ENCODE results near the gene LRRC61. TPM values are rescaled to one million over a fixed set of nuclear protein-coding genes. Genes with fewer than 3 reads are reported as not detected.
"Not testable (repeated sequence)": the region's sequence is repeated elsewhere in the genome, so short reads cannot be mapped to it uniquely, and the experiment has no call there.

Gene LRRC61
- total RNA-seq, 1 donor from 2014 or later: 70.8 TPM

GRCh38 chr7:150313870-150314269 is 9.3 kb upstream of the LRRC61 start:
- H3K36me3 ChIP-seq (ENCODE audit: control insufficient read depth, insufficient read depth, low read length): peaks cover 2% of the 10 kb centered on the region
- TF ChIP-seq CTCF (IDR thresholded peaks at IDR 0.05; ENCODE audit: insufficient read depth, low read length, poor library complexity, severe bottlenecking): no peak
- no peaks in the 10 kb centered on the region for H3K27me3 ChIP-seq (ENCODE audit: control insufficient read depth, insufficient read depth, low read length)
- no peak for DNase-seq (ENCODE audit: low read depth)
- no peak overlapping the region for H3K4me3 ChIP-seq (ENCODE audit: low read depth, low read length)

- DNase-seq (ENCODE audit: low read depth): no peak
- no peak for TF ChIP-seq CTCF (IDR thresholded peaks at IDR 0.05; ENCODE audit: insufficient read depth, low read length, poor library complexity, severe bottlenecking)
- Histone ChIP-seq H3K4me3 (ENCODE audit: low read depth, low read length) (no peak overlapping the region), H3K36me3 (ENCODE audit: control insufficient read depth, insufficient read depth, low read length) (peaks cover 2% of the 10 kb centered on the region), H3K27me3 (ENCODE audit: control insufficient read depth, insufficient read depth, low read length) (no peaks in the 10 kb centered on the region)
Observed at GRCh38 chr7:150314639-150315239, 8.4 kb upstream of the LRRC61 start.

GRCh38 chr7:150316987-150317386 is 6.2 kb upstream of the LRRC61 start:
- H3K4me3 ChIP-seq (ENCODE audit: low read depth, low read length); H3K36me3 ChIP-seq (ENCODE audit: control insufficient read depth, insufficient read depth, low read length); DNase-seq (ENCODE audit: low read depth): not testable (repeated sequence)

GRCh38 chr7:150317748-150318444 is 5.3 kb upstream of the LRRC61 start:
- no peak overlapping the region for H3K4me3 ChIP-seq (ENCODE audit: low read depth, low read length)
- peaks cover 2% of the 10 kb centered on the region for H3K36me3 ChIP-seq (ENCODE audit: control insufficient read depth, insufficient read depth, low read length)
- no peaks in the 10 kb centered on the region for H3K27me3 ChIP-seq (ENCODE audit: control insufficient read depth, insufficient read depth, low read length)
- no peak for TF ChIP-seq CTCF (IDR thresholded peaks at IDR 0.05; ENCODE audit: insufficient read depth, low read length, poor library complexity, severe bottlenecking)
- no peak for DNase-seq (ENCODE audit: low read depth)

More at GRCh38 chr7:150316987-150317386, 6.2 kb upstream of the LRRC61 start:
- not testable (repeated sequence) for H3K27me3 ChIP-seq (ENCODE audit: control insufficient read depth, insufficient read depth, low read length)

GRCh38 chr7:150321788-150322113 is 1.4 kb upstream of the LRRC61 start:
- no peaks in the 10 kb centered on the region for H3K36me3 ChIP-seq (ENCODE audit: control insufficient read depth, insufficient read depth, low read length)

More at GRCh38 chr7:150321788-150322113, 1.4 kb upstream of the LRRC61 start:
- Histone ChIP-seq H3K27me3 (ENCODE audit: control insufficient read depth, insufficient read depth, low read length) (no peaks in the 10 kb centered on the region), H3K4me3 (ENCODE audit: low read depth, low read length) (no peak overlapping the region)
- no peak for TF ChIP-seq CTCF (IDR thresholded peaks at IDR 0.05; ENCODE audit: insufficient read depth, low read length, poor library complexity, severe bottlenecking)
- DNase-seq (ENCODE audit: low read depth): no peak

Measured in kidney epithelial cell (primary cell).